22Rv1 (cell line): ENCODE measurements around the gene MAP3K4.

Experiments used
- H3K27ac ChIP-seq: fragments of 450-650 bp; 2 replicates; pipeline ENCODE4 v1.5.1; 2017
- CTCF ChIP-seq: fragments of 450-650 bp; IDR thresholded peaks from 2 replicates; pipeline ENCODE4 v1.5.1; 2017; ENCODE audit warnings: mild to moderate bottlenecking
- ZFX ChIP-seq: fragments of 450-650 bp; IDR thresholded peaks from 2 replicates; pipeline ENCODE4 v1.6.1; 2017; ENCODE audit warnings: antibody characterized with exemption, borderline replicate concordance

The MAP3K4 gene

GRCh38 chr6:161061576-161061975 lies 70.0 kb downstream of the MAP3K4 start:
- H3K27ac ChIP-seq = no peak overlapping the region
- TF ChIP-seq CTCF (no peak), ZFX (no peak)

- no peak overlapping the region for H3K27ac ChIP-seq
- TF ChIP-seq ZFX (no peak), CTCF (no peak)
Observed at GRCh38 chr6:161064915-161065314, 73.3 kb downstream of the MAP3K4 start.

- no peak overlapping the region for H3K27ac ChIP-seq
Observed at GRCh38 chr6:161066511-161066910, 74.9 kb downstream of the MAP3K4 start.

GRCh38 chr6:161067749-161068148 lies 76.2 kb downstream of the MAP3K4 start:
- TF ChIP-seq CTCF = no peak
- no peak for TF ChIP-seq ZFX
- no peak overlapping the region for H3K27ac ChIP-seq

More at GRCh38 chr6:161066511-161066910, 74.9 kb downstream of the MAP3K4 start:
- no peak for TF ChIP-seq CTCF
- no peak for TF ChIP-seq ZFX

- no peak for TF ChIP-seq ZFX
- no peak for TF ChIP-seq CTCF
- no peak overlapping the region for H3K27ac ChIP-seq
Observed at GRCh38 chr6:161068321-161068741, 76.8 kb downstream of the MAP3K4 start.

- TF ChIP-seq CTCF = no peak
- no peak for TF ChIP-seq ZFX
- no peak overlapping the region for H3K27ac ChIP-seq
Observed at GRCh38 chr6:161073930-161074329, 82.4 kb downstream of the MAP3K4 start.

- H3K27ac ChIP-seq = no peak overlapping the region
- no peak for TF ChIP-seq ZFX
- no peak for TF ChIP-seq CTCF
Observed at GRCh38 chr6:161074496-161075121, 83.0 kb downstream of the MAP3K4 start.
